B cell (primary cell): ENCODE data around the gene RABGAP1L.

Source experiments
- CTCF ChIP-seq: fragments of 200-600 bp; IDR thresholded peaks from one replicate; pipeline ENCODE4 v1.8.0; 2022; ENCODE audit warnings: antibody characterized with exemption, mild to moderate bottlenecking
- EZH2 ChIP-seq: IDR thresholded peaks from 2 replicates; pipeline ENCODE4 v1.6.1; 2012; ENCODE audit warnings: borderline replicate concordance, low read depth, mild to moderate bottlenecking, moderate library complexity, low read length; ENCODE audit not compliant: insufficient read depth, poor library complexity, severe bottlenecking

GRCh38 chr1:174289644-174290310 is 130.5 kb downstream of the RABGAP1L start:
- no peak for TF ChIP-seq CTCF
- TF ChIP-seq EZH2, result no peak
